HG02870 (cell line): ENCODE measurements around the gene RALY.

Experiments used
- ATAC-seq: cut with Tn5 transposase; IDR thresholded peaks from one replicate; pipeline ENCODE4 v1.9.1; 2021; ENCODE audit warnings: mild to moderate bottlenecking, moderate library complexity; ENCODE audit not compliant: unreplicated experiment

Gene RALY

GRCh38 chr20:33985830-33986229 lies 7.9 kb upstream of the RALY start:
- ATAC-seq, result no peak

GRCh38 chr20:33986560-33987216 lies 7.0 kb upstream of the RALY start:
- no peak for ATAC-seq

- ATAC-seq, result no peak
These were observed 3.6 kb upstream of the RALY start for GRCh38 chr20:33990075-33990474.

- no peak for ATAC-seq
These were observed 2.2 kb upstream of the RALY start for GRCh38 chr20:33991502-33991901.

- ATAC-seq, result no peak
These were observed 1.4 kb upstream of the RALY start for GRCh38 chr20:33992145-33992922.

- ATAC-seq, result peak; percentile 69
These were observed 662 bp upstream of the RALY start for GRCh38 chr20:33992923-33993575.

GRCh38 chr20:33994222-33994913 lies 657 bp downstream of the RALY start:
- ATAC-seq, result no peak

- ATAC-seq, result no peak
These were observed 1.5 kb downstream of the RALY start for GRCh38 chr20:33995053-33995831.

- no peak for ATAC-seq
These were observed 5.4 kb downstream of the RALY start for GRCh38 chr20:33999025-33999649.

GRCh38 chr20:34001378-34001777 lies 7.7 kb downstream of the RALY start:
- no peak for ATAC-seq

GRCh38 chr20:34004227-34004626 lies 10.5 kb downstream of the RALY start:
- ATAC-seq, result no peak

- no peak for ATAC-seq
These were observed 11.2 kb downstream of the RALY start for GRCh38 chr20:34004790-34005457.

- no peak for ATAC-seq
These were observed 12.9 kb downstream of the RALY start for GRCh38 chr20:34006619-34007018.

- no peak for ATAC-seq
These were observed 14.8 kb downstream of the RALY start for GRCh38 chr20:34008477-34008876.

- no peak for ATAC-seq
These were observed 16.8 kb downstream of the RALY start for GRCh38 chr20:34010405-34010931.

GRCh38 chr20:34011275-34011674 lies 17.6 kb downstream of the RALY start:
- ATAC-seq, result no peak

- no peak for ATAC-seq
These were observed 18.6 kb downstream of the RALY start for GRCh38 chr20:34012330-34012729.

- ATAC-seq, result no peak
These were observed 19.0 kb downstream of the RALY start for GRCh38 chr20:34012735-34013134.

- no peak for ATAC-seq
These were observed 19.8 kb downstream of the RALY start for GRCh38 chr20:34013554-34013953.
